ENCODE data around the gene LMBR1L. TPM values are rescaled to one million over a fixed set of nuclear protein-coding genes. Genes with fewer than 3 reads are reported as not detected.

Gene LMBR1L
- total RNA-seq, 1 experiment from 2014 or later, result 47.2 TPM

- POLR2A ChIA-PET (ENCODE audit: low non-redundant PET), result interaction anchor here (0.5 to 1.7 kb wide), 7 partner anchors 73 to 1482 kb away, joined by 3 to 11 read pairs (median 4); partner anchors contain the start of gene DDX23
- CTCF ChIA-PET, result interaction anchor here (0.5 to 1.3 kb wide), 5 partner anchors 10 to 101 kb away, joined by 3 to 8 read pairs (median 3); no protein-coding TSS in a partner anchor
- no peaks in the 10 kb centered on the region for H3K27me3 ChIP-seq (replicated peaks; ENCODE audit: insufficient read depth, low read depth, low read length, poor library complexity)
- H3K27ac ChIP-seq (ENCODE audit: low read depth, low read length, poor library complexity, severe bottlenecking), result peak within 1 kb of the TSS; percentile 100
- BruUV-seq (replicated peaks), result no TSS peak
- DNase-seq (ENCODE audit: low spot score), result peak; percentile 96
- H3K4me1 ChIP-seq (ENCODE audit: insufficient read depth, low read length, poor library complexity, severe bottlenecking), result peaks cover 25% of the 10 kb centered on the region
- intact Hi-C loops (cut with micrococcal nuclease; ENCODE audit: unreplicated experiment), result loop anchor here (1.0 to 2.0 kb wide), 2 partner anchors 58 to 102 kb away; partner anchors contain the start of gene TUBA1A
- peaks cover 35% of the 10 kb centered on the region for H3K36me3 ChIP-seq (ENCODE audit: insufficient read depth, low read length, poor library complexity, severe bottlenecking)
- no peaks in the 10 kb centered on the region for H3K9me3 ChIP-seq (ENCODE audit: low read depth, low read length, poor library complexity, severe bottlenecking)
- peak within 1 kb of the TSS; percentile 99 for H3K4me3 ChIP-seq (ENCODE audit: low read depth, low read length, poor library complexity, severe bottlenecking)
- TF ChIP-seq CTCF (conservative IDR thresholded peaks at IDR 0.05; ENCODE audit: low read depth, low read length), result no peak
- no peak for TF ChIP-seq EZH2 (IDR thresholded peaks at IDR 0.05; ENCODE audit: borderline replicate concordance, low read depth, low read length, poor library complexity, severe bottlenecking)
Measured at GRCh38 chr12:49131051-49131893, 20.6 kb upstream of the LMBR1L start, which contains the start of gene TUBA1B. TSS of gene TUBA1B (minus strand) at chr12:49131395. CDS start at chr12:49131300, 95 bp downstream.

DNA sequence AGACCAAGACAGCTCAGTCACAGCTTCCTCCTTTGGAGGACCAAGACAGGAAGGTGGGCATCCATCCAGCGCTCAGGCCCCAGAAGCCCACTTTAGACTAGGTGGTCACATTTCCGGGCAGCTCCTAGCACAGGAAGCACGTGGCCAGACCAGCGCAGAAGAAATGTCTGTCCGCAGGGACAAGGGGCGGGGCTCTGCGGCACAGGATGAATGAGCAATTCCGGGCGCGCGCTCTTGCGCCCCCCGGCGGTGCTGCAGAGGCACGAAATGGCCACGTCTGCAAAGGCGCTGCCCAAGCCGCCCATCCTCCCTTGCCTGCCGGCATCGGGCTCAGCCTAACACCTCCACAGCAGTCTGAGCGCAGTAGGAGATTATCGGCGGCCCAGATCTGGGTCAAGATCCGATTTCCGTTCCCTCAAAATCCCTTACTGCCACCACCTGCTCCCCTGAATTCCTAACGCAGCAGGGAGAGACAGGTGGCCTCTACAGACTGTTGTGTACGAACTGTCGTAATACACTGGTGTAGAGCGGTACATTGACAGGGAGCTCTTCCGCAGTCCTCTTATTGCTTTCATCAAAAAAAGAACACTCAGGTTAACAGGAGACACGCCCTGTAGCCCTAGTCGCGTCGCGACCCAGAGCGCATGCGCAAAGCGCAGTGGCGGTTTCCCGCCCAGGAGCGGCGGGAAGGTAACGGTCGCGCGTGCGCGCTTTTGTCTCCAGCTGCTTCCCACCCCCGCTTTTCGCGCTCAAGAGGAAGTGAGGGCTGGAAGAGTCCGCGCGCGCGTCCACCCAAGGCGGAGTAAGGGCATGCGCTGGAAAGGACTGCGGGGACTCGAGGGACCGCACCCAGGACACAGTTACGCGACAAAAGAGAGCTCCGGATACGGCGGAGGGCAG is 19.8 kb upstream of the LMBR1L start:
- TF ChIP-seq EZH2 (IDR thresholded peaks at IDR 0.05; ENCODE audit: borderline replicate concordance, low read depth, low read length, poor library complexity, severe bottlenecking) (no peak), CTCF (conservative IDR thresholded peaks at IDR 0.05; ENCODE audit: low read depth, low read length) (peak; percentile 97)
- H3K4me1 ChIP-seq (ENCODE audit: insufficient read depth, low read length, poor library complexity, severe bottlenecking), result peaks cover 25% of the 10 kb centered on the region
- H3K36me3 ChIP-seq (ENCODE audit: insufficient read depth, low read length, poor library complexity, severe bottlenecking), result peaks cover 35% of the 10 kb centered on the region
- no TSS peak for BruUV-seq (replicated peaks)
- ChIA-PET CTCF (interaction anchor here (0.5 to 1.3 kb wide), 7 partner anchors 9 to 102 kb away, joined by 3 to 11 read pairs (median 3); no protein-coding TSS in a partner anchor), POLR2A (ENCODE audit: low non-redundant PET) (interaction anchor here (0.5 to 1.7 kb wide), 10 partner anchors 20 to 1483 kb away, joined by 3 to 11 read pairs (median 4); partner anchors contain the start of genes DDX23 and TUBA1A)
- intact Hi-C loops (cut with micrococcal nuclease; ENCODE audit: unreplicated experiment), result loop anchor here (1.0 to 2.0 kb wide), 2 partner anchors 58 to 103 kb away; partner anchors contain the start of gene TUBA1A
- peak; percentile 94 for DNase-seq (ENCODE audit: low spot score)
- H3K27me3 ChIP-seq (replicated peaks; ENCODE audit: insufficient read depth, low read depth, low read length, poor library complexity), result no peaks in the 10 kb centered on the region
- H3K4me3 ChIP-seq (ENCODE audit: low read depth, low read length, poor library complexity, severe bottlenecking), result peak overlapping the region; percentile 99
- H3K9me3 ChIP-seq (ENCODE audit: low read depth, low read length, poor library complexity, severe bottlenecking), result no peaks in the 10 kb centered on the region
- H3K27ac ChIP-seq (ENCODE audit: low read depth, low read length, poor library complexity, severe bottlenecking), result peak overlapping the region; percentile 100

Measured in A673 (cell line).